H1 (cell line): ENCODE results near the gene KCNC2. TPM values are rescaled to one million over a fixed set of nuclear protein-coding genes. Genes with fewer than 3 reads are reported as not detected.

ENCODE experiments used
- CTCF ChIA-PET: fragments of 300-600 bp; sonication (Branson Sonifier 250); formaldehyde crosslinking; loops from one replicate; lab custom pipeline; 2021; ENCODE audit not compliant: partially characterized antibody; lab: Charles Lee
- POLR2A ChIA-PET: fragments of 300-600 bp; sonication (Branson Sonifier 250); formaldehyde crosslinking; loops from one replicate; lab custom pipeline; 2021; ENCODE audit warnings: inconsistent platforms; ENCODE audit not compliant: partially characterized antibody; lab: Charles Lee
- DNase-seq, 2 experiments: peaks; one replicate each; pipeline versions ENCODE4 v3.0.0 to v3.0.0-alpha.2; 2010 to 2022; ENCODE audit warnings: low spot score in 2 of 2, low read depth in 1 of 2, mixed read lengths in 1 of 2
- FAIRE-seq: peaks from 2 replicates; lab custom pipeline; 2011; peaks lifted over from hg19 to GRCh38; lab: Jason Lieb, UNC
- H2AFZ ChIP-seq: 2 replicates; pipeline ENCODE4 v1.8.1; 2012; ENCODE audit warnings: low read length, inconsistent platforms
- H2AK5ac ChIP-seq: 2 replicates; pipeline ENCODE4 v1.6.1; 2013; ENCODE audit warnings: low read depth, low read length
- H2BK120ac ChIP-seq: replicated peaks from 2 replicates; pipeline ENCODE3; 2013; ENCODE audit warnings: low read depth, low read length, inconsistent platforms
- H2BK12ac ChIP-seq: 2 replicates; pipeline ENCODE4 v1.6.1; 2013; ENCODE audit warnings: low read depth, low read length
- H2BK15ac ChIP-seq: 2 replicates; pipeline ENCODE4 v1.6.1; 2013; ENCODE audit warnings: low read length
- H2BK20ac ChIP-seq: 2 replicates; pipeline ENCODE4 v1.6.1; 2013; ENCODE audit warnings: low read length
- H2BK5ac ChIP-seq: 2 replicates; pipeline ENCODE4 v1.6.1; 2013; ENCODE audit warnings: low read depth, low read length
- H3K14ac ChIP-seq: 2 replicates; pipeline ENCODE4 v1.6.1; 2013; ENCODE audit warnings: inconsistent platforms; ENCODE audit not compliant: insufficient read length
- H3K18ac ChIP-seq: 2 replicates; pipeline ENCODE4 v1.6.1; 2013; ENCODE audit warnings: low read length; ENCODE audit errors: extremely low read depth
- H3K23ac ChIP-seq: 2 replicates; pipeline ENCODE4 v1.6.1; 2013; ENCODE audit warnings: inconsistent platforms; ENCODE audit not compliant: insufficient read length
- H3K23me2 ChIP-seq: 2 replicates; pipeline ENCODE4 v1.6.1; 2013; ENCODE audit warnings: low read depth, low read length
- H3K27ac ChIP-seq: 2 replicates; pipeline ENCODE4 v1.6.1; 2011; ENCODE audit warnings: low read depth, low read length, inconsistent platforms
- H3K27me3 ChIP-seq, 4 experiments: replicated peaks in 1 of 4; 1 replicate in 1 of 4; 2 replicates in 3 of 4; pipeline versions ENCODE4 v1.6.1 to v1.8.1; 2011 to 2013; ENCODE audit warnings: low read length in 3 of 4, mild to moderate bottlenecking in 3 of 4, inconsistent platforms in 2 of 4, mixed read lengths in 2 of 4, moderate library complexity in 1 of 4; ENCODE audit not compliant: control insufficient read depth in 3 of 4, insufficient read depth in 3 of 4; ENCODE audit errors: extremely low read depth in 1 of 4
- H3K36me3 ChIP-seq, 4 experiments: 2 replicates each; pipeline versions ENCODE4 v1.6.1 to v1.8.1; 2011 to 2013; ENCODE audit warnings: mild to moderate bottlenecking in 4 of 4, low read length in 3 of 4, moderate library complexity in 2 of 4, control low read depth in 1 of 4, inconsistent platforms in 1 of 4; ENCODE audit not compliant: insufficient read depth in 4 of 4, control insufficient read depth in 2 of 4
- H3K4ac ChIP-seq: replicated peaks from 2 replicates; pipeline ENCODE3; 2013; ENCODE audit warnings: low read length, low read depth, mixed read lengths, inconsistent platforms; ENCODE audit not compliant: insufficient read length
- H3K4me1 ChIP-seq, 4 experiments: replicated peaks in 1 of 4; 1 replicate in 1 of 4; 2 replicates in 3 of 4; pipeline versions ENCODE4 v1.6.1 to v1.8.1; 2011 to 2013; ENCODE audit warnings: low read length in 3 of 4, inconsistent platforms in 2 of 4, mixed read lengths in 1 of 4; ENCODE audit not compliant: insufficient read depth in 4 of 4, control insufficient read depth in 3 of 4
- H3K4me2 ChIP-seq, 2 experiments: 2 replicates each; pipeline versions ENCODE4 v1.6.1 to v1.8.1; 2011 to 2013; ENCODE audit warnings: low read depth in 2 of 2, low read length in 2 of 2, control low read depth in 1 of 2, inconsistent platforms in 1 of 2, mild to moderate bottlenecking in 1 of 2; ENCODE audit not compliant: insufficient read depth in 1 of 2
- H3K4me3 ChIP-seq, 4 experiments: fragments of 200-600, 300-600 bp in 1 of 4; sonication (generic), shearing (Covaris generic), sonication (Bioruptor Twin) in 1 of 4; 2 replicates each; pipeline versions ENCODE4 v1.5.1 to v1.8.1; 2011 to 2016; ENCODE audit warnings: low read length in 4 of 4, low read depth in 3 of 4, control low read depth in 2 of 4, inconsistent platforms in 2 of 4, mild to moderate bottlenecking in 2 of 4, mixed read lengths in 1 of 4, moderate library complexity in 1 of 4; ENCODE audit not compliant: insufficient read depth in 2 of 4; ENCODE audit errors: extremely low read depth in 1 of 4
- H3K56ac ChIP-seq: replicated peaks from 2 replicates; pipeline ENCODE3; 2013; ENCODE audit warnings: low read depth, mild to moderate bottlenecking, mixed read lengths, low read length, inconsistent platforms; ENCODE audit not compliant: insufficient read length
- H3K79me1 ChIP-seq: 2 replicates; pipeline ENCODE4 v1.6.1; 2013; ENCODE audit warnings: low read depth, low read length, control low read depth
- H3K79me2 ChIP-seq, 2 experiments: 2 replicates each; pipeline versions ENCODE4 v1.6.1 to v1.8.1; 2012 to 2013; ENCODE audit warnings: low read length in 2 of 2, mild to moderate bottlenecking in 2 of 2, inconsistent platforms in 1 of 2; ENCODE audit not compliant: insufficient read depth in 2 of 2, control insufficient read depth in 1 of 2
- H3K9ac ChIP-seq, 4 experiments: replicated peaks in 1 of 4; 1 replicate in 1 of 4; 2 replicates in 3 of 4; pipeline versions ENCODE4 v1.6.1 to v1.8.1; 2011 to 2013; ENCODE audit warnings: low read depth in 3 of 4, low read length in 3 of 4, control low read depth in 2 of 4, mild to moderate bottlenecking in 2 of 4, moderate library complexity in 2 of 4, inconsistent platforms in 1 of 4; ENCODE audit errors: extremely low read depth in 1 of 4
- H3K9me3 ChIP-seq, 2 experiments: 2 replicates each; pipeline versions ENCODE4 v1.6.1 to v1.8.1; 2012 to 2013; ENCODE audit warnings: mild to moderate bottlenecking in 2 of 2, moderate library complexity in 2 of 2, control low read depth in 1 of 2, inconsistent platforms in 1 of 2, low read depth in 1 of 2, low read length in 1 of 2, mixed read lengths in 1 of 2; ENCODE audit not compliant: insufficient read depth in 2 of 2
- H4K20me1 ChIP-seq, 2 experiments: replicated peaks in 1 of 2; 2 replicates each; pipeline versions ENCODE3 to v1.8.1; 2011 to 2013; ENCODE audit warnings: inconsistent platforms in 2 of 2, low read length in 2 of 2, mild to moderate bottlenecking in 1 of 2; ENCODE audit not compliant: insufficient read depth in 2 of 2, control insufficient read depth in 1 of 2
- H4K5ac ChIP-seq: 2 replicates; pipeline ENCODE4 v1.6.1; 2013; ENCODE audit warnings: low read length, low read depth, mixed read lengths, inconsistent platforms; ENCODE audit not compliant: insufficient read length
- H4K8ac ChIP-seq: 2 replicates; pipeline ENCODE4 v1.8.0; 2013; ENCODE audit warnings: mild to moderate bottlenecking, moderate library complexity, low read length, inconsistent platforms; ENCODE audit not compliant: insufficient read depth; ENCODE audit errors: extremely low read depth
- H4K91ac ChIP-seq: replicated peaks from 2 replicates; pipeline ENCODE3; 2013; ENCODE audit warnings: low read length, mixed read lengths, inconsistent platforms; ENCODE audit not compliant: insufficient read length
- GTF2F1 ChIP-seq: IDR thresholded peaks from 2 replicates; pipeline ENCODE4 v1.6.1; 2012; ENCODE audit warnings: low read depth, low read length, improper control_type of control experiment, borderline replicate concordance
- WGBS, 2 experiments: shearing (Covaris generic) in 1 of 2; methylation state at CpG; one replicate each; pipeline versions ENCODE4 v1.1.6 to v1.1.7; 2013 to 2015; ENCODE audit warnings: low lambda C conversion rate in 2 of 2, mixed read lengths in 2 of 2, inconsistent platforms in 1 of 2, low coverage in 1 of 2, missing lambda C conversion rate in 1 of 2; ENCODE audit not compliant: insufficient replicate concordance in 2 of 2, insufficient coverage in 1 of 2, insufficient read length in 1 of 2; ENCODE audit errors: extremely low coverage in 1 of 2, missing lambda C conversion rate in 1 of 2; 5-methylcytosine and 5-hydroxymethylcytosine counted together
- polyA plus RNA-seq, 7 experiments: library from polyadenylated mRNA; depleted of rRNA in 3 of 7; stranded (reverse) in 5 of 7; unstranded in 2 of 7; fragments of >200 nt in 5 of 7; fragments of 200-250 nt in 2 of 7; gene quantifications; 1 replicate in 5 of 7; 2 replicates in 1 of 7; 4 replicates in 1 of 7; pipeline versions ENCODE4 v1.2.1 to v1.2.3, GENCODE V29; 2011 to 2013; ENCODE audit warnings: missing spikeins in 2 of 7, mixed read lengths in 2 of 7
- total RNA-seq: library from RNA; stranded (reverse); fragmentation: NEBNext Ultra II Directional; extraction: Animal tissue kit (Norgen Biotek cat#: 25700); gene quantifications from 2 replicates; pipeline ENCODE4 v1.2.1, GENCODE V29; 2021

KCNC2 gene
- total and polyA plus RNA-seq, 2 of the 8 experiments (the other 6 are each of a cell fraction or from before 2014, with no cell fraction given): 0.03 TPM; not detected in 1

- Histone ChIP-seq H3K36me3 (no peaks in the 10 kb centered on the region), H2BK20ac (no peak overlapping the region), H3K4ac (no peak overlapping the region), H3K27ac (no peak overlapping the region), H3K79me2 (no peaks in the 10 kb centered on the region), H3K27me3 (no peaks in the 10 kb centered on the region), H3K14ac (no peak overlapping the region), H2AK5ac (no peak overlapping the region), H2BK15ac (no peak overlapping the region), H2BK5ac (no peak overlapping the region), H3K56ac (no peak overlapping the region), H2AFZ (no peak overlapping the region), H2BK12ac (no peak overlapping the region), H3K18ac (no peak overlapping the region), H3K23ac (no peak overlapping the region), H3K9ac (no peak overlapping the region), H3K23me2 (no peaks in the 10 kb centered on the region), H3K9me3 (no peaks in the 10 kb centered on the region), H4K91ac (no peak overlapping the region), H3K79me1 (no peaks in the 10 kb centered on the region), H3K4me2 (no peak overlapping the region), H4K8ac (no peak overlapping the region), H4K5ac (no peak overlapping the region), H4K20me1 (no peaks in the 10 kb centered on the region), H3K4me1 (no peaks in the 10 kb centered on the region), H3K4me3 (no peak overlapping the region), H2BK120ac (no peak overlapping the region)
- DNase-seq: no peak
- ChIA-PET POLR2A (no interaction called here), CTCF (no interaction called here)
- FAIRE-seq: no peak
- WGBS, 2 experiments: 76% methylated on average over 2 of the region's 2 CpGs; no CpG with 5 or more reads in 1 of the 2 experiments
- TF ChIP-seq GTF2F1: no peak
These were observed 202.5 kb downstream of the KCNC2 start for GRCh38 chr12:75007133-75007532.
